NT2/D1 (cell line): Measurements from ENCODE around the gene LETM1.

Experiments used
- SUZ12 ChIP-seq: IDR thresholded peaks from 2 replicates; pipeline ENCODE4 v1.6.1; 2011; ENCODE audit not compliant: insufficient read length, insufficient read depth; ENCODE audit errors: extremely low read depth
- YY1 ChIP-seq: IDR thresholded peaks from 2 replicates; pipeline ENCODE4 v1.6.1; 2011; ENCODE audit not compliant: insufficient read length, insufficient read depth
- ZNF274 ChIP-seq: IDR thresholded peaks from 2 replicates; pipeline ENCODE4 v1.6.1; 2011; ENCODE audit warnings: mild to moderate bottlenecking, low read depth, low read length

DNA sequence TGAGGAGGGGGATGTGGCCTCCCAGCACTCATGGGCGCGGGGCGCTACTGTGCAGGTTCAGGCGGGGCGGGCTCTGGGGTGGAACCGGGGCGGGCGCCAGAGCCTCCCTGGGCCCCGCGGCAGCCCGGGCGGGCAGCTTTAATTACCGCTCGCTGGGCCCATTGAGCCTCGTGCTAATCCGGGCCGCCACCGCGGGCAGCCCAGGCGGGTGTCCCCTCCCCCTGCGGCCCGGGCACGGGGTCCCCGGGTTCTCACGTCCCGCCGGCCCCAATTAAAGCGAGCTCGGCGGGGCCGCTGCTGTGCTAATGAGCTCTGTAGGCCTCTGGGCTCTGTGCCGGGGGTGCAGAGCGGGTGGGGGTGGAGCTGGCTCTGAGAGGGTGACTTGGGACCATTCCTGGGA lies 85.7 kb downstream of the LETM1 start:
- TF ChIP-seq YY1 (no peak), ZNF274 (no peak), SUZ12 (no peak)
